CD4-positive, CD25-positive, alpha-beta regulatory T cell (primary cell): ENCODE results near the gene CPOX. TPM values are rescaled to one million over a fixed set of nuclear protein-coding genes. Genes with fewer than 3 reads are reported as not detected.

Source experiments
- ATAC-seq, 2 donors: fragments of 150-1000 bp; cut with Tn5 transposase; one replicate each; pipeline ENCODE4 v1.10.0; 2021; ENCODE audit warnings: low read depth in 2 of 2, moderate number of reproducible peaks in 2 of 2, moderate library complexity in 1 of 2
- DNase-seq, 3 donors: peaks; one replicate each; pipeline versions ENCODE4 v3.0.0 to v3.0.0-alpha.2; 2012 to 2022; ENCODE audit warnings: mixed read lengths in 1 of 3
- H3K27ac ChIP-seq: one replicate; pipeline ENCODE4 v1.7.0; 2013; ENCODE audit warnings: mild to moderate bottlenecking, low read length; ENCODE audit not compliant: insufficient read depth, poor library complexity, severe bottlenecking
- H3K27me3 ChIP-seq: one replicate; pipeline ENCODE4 v1.7.0; 2013; ENCODE audit warnings: low read length; ENCODE audit not compliant: control insufficient read depth, insufficient read depth
- H3K36me3 ChIP-seq: one replicate; pipeline ENCODE4 v1.7.0; 2013; ENCODE audit warnings: mild to moderate bottlenecking, low read length, moderate library complexity; ENCODE audit not compliant: control insufficient read depth, insufficient read depth
- H3K4me1 ChIP-seq: 2 replicates; pipeline ENCODE4 v1.7.0; 2013; ENCODE audit warnings: mild to moderate bottlenecking, low read length; ENCODE audit not compliant: insufficient read depth, control insufficient read depth, poor library complexity, severe bottlenecking
- H3K4me3 ChIP-seq: one replicate; pipeline ENCODE4 v1.7.0; 2013; ENCODE audit warnings: low read depth, mild to moderate bottlenecking, low read length, moderate library complexity
- H3K9me3 ChIP-seq, 2 experiments: 1 replicate in 1 of 2; 2 replicates in 1 of 2; pipeline ENCODE4 v1.7.0; 2013; ENCODE audit warnings: low read length in 2 of 2, mild to moderate bottlenecking in 1 of 2, moderate library complexity in 1 of 2; ENCODE audit not compliant: control insufficient read depth in 2 of 2
- H3K27ac Mint-ChIP-seq, 3 donors: one replicate each; pipeline ENCODE4 v1.8.0; 2020 to 2022; ENCODE audit warnings: mild to moderate bottlenecking in 3 of 3, mixed read lengths in 3 of 3, moderate library complexity in 2 of 3
- H3K27me3 Mint-ChIP-seq: one replicate; pipeline ENCODE4 v1.8.0; 2022; ENCODE audit warnings: mild to moderate bottlenecking, mixed read lengths
- H3K36me3 Mint-ChIP-seq: one replicate; pipeline ENCODE4 v1.8.0; 2020; ENCODE audit warnings: mixed read lengths
- H3K4me1 Mint-ChIP-seq, 4 donors: one replicate each; pipeline ENCODE4 v1.8.0; 2020 to 2022; ENCODE audit warnings: mixed read lengths in 4 of 4, mild to moderate bottlenecking in 1 of 4
- H3K4me3 Mint-ChIP-seq, 4 donors: one replicate each; pipeline ENCODE4 v1.8.0; 2020 to 2022; ENCODE audit warnings: mild to moderate bottlenecking in 4 of 4, mixed read lengths in 4 of 4, moderate library complexity in 3 of 4
- H3K9me3 Mint-ChIP-seq, 7 donors: one replicate each; pipeline ENCODE4 v1.8.0; 2020 to 2022; ENCODE audit warnings: mixed read lengths in 7 of 7, mild to moderate bottlenecking in 3 of 7, moderate library complexity in 2 of 7
- polyA plus RNA-seq, 4 donors: library from polyadenylated mRNA; unstranded; fragments of 300-500 nt; fragmentation: Illumina TruSeq; gene quantifications; one replicate each; pipeline ENCODE4 v1.2.3, GENCODE V29; 2021
- total RNA-seq: library from RNA; stranded (reverse); gene quantifications from one replicate; pipeline ENCODE4 v1.2.3, GENCODE V29; 2022

The CPOX gene
- total and polyA plus RNA-seq, 5 donors from 2014 or later, result 7.1 to 22.8 (median 7.2) TPM

DNA sequence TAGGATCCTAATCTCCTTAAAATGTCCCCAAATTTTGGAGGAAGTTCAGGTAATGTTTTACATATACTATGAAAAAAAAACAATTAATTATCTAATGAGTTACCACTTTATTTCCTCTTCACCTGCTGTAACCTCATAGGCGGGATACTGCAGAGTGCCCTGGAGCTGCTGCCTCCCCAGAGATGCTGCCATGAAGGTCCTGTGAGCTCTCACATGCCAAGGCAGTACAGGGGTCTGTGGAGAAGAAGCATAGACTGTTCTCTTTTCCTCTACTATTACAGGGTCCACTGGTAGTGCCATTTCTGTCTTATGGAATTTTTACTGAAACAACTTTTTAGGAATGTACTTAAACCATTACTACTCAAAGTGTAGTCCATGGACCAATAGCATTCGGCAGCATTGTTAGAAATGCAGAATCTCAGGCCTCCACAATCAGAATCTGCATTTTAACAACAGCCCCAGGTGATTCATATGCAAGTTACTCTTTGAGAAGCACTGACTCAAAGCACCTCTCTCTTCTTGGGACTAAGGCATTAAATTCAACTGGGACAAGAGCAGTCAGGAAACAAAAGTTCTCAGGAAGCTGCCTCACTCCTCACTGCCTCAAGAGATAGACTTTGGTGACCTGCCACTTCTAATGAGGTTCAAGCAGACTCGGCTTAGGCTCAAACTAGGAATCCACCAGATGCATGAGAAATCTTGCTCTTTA, 30.3 kb upstream of the CPOX start:
- ATAC-seq (no peak), DNase-seq (no peak)
- Histone ChIP-seq H3K9me3 (no peaks in the 10 kb centered on the region), H3K27me3 (no peaks in the 10 kb centered on the region), H3K36me3 (no peaks in the 10 kb centered on the region), H3K4me1 (no peaks in the 10 kb centered on the region), H3K27ac (no peak overlapping the region), H3K4me3 (no peak overlapping the region)
- Mint-ChIP-seq H3K4me3 (no peak overlapping the region), H3K27ac (no peak overlapping the region), H3K4me1 (no peaks in the 10 kb centered on the region), H3K9me3 (peaks cover 0 to 6% (median 0%) of the 10 kb centered on the region in 7 donors), H3K27me3 (peaks cover 7% of the 10 kb centered on the region), H3K36me3 (no peaks in the 10 kb centered on the region)

DNA sequence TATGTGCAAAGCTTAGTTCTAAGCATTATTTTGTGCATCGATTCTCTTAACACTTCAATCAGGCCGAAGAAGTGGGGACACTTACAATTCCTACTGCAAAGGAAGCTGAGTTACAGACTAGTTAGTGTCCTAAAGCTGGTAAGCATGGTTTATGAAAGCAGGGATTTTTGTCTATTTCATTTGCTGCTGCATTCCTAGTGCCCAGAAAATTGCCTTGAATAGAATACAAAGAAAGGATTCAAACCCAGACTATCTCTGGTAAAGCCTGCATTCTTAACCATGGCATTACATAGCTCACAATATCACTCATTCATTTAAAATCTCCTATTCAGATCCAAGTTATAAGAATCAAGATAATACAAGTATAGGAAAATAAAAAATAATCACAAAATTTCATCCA, 24.4 kb upstream of the CPOX start:
- Histone ChIP-seq H3K27me3 (peaks cover 10% of the 10 kb centered on the region), H3K4me1 (no peaks in the 10 kb centered on the region), H3K4me3 (no peak overlapping the region), H3K9me3 (no peaks in the 10 kb centered on the region), H3K36me3 (no peaks in the 10 kb centered on the region), H3K27ac (no peak overlapping the region)
- Mint-ChIP-seq H3K27me3 (peaks cover 17% of the 10 kb centered on the region), H3K9me3 (peaks cover 0 to 6% (median 0%) of the 10 kb centered on the region in 7 donors), H3K36me3 (no peaks in the 10 kb centered on the region), H3K4me3 (no peak overlapping the region), H3K27ac (no peak overlapping the region), H3K4me1 (no peaks in the 10 kb centered on the region)
- ATAC-seq (no peak), DNase-seq (no peak)

DNA sequence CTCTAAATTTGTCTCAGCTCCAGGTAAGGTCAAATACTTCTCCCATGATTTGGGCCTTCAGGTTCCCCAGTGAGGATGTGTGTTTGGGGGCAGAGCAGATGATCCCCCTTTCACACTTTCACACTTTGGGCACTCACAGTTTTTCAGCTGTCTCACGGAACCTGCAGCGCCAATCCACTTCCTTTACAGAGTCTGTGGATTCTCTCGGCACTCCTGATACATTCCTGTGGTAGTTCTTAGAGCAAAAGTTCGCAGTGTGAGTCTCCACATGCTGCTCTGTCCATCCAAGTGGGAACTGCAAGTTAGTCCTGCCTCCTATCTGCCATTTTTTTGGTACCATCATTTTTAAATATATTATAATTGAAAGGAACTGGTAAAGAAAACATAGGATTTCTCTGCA, 20.2 kb upstream of the CPOX start:
- H3K9me3 ChIP-seq, result no peaks in the 10 kb centered on the region
- peaks cover 12% of the 10 kb centered on the region for H3K27me3 ChIP-seq
- H3K27me3 Mint-ChIP-seq, result peaks cover 32% of the 10 kb centered on the region
- ATAC-seq (no peak), DNase-seq (no peak)
- H3K4me1 ChIP-seq, result no peaks in the 10 kb centered on the region
- no peaks in the 10 kb centered on the region for H3K4me1 Mint-ChIP-seq
- no peak overlapping the region for H3K27ac Mint-ChIP-seq
- H3K9me3 Mint-ChIP-seq, result peaks cover 0 to 17% (median 4%) of the 10 kb centered on the region in 7 donors
- no peaks in the 10 kb centered on the region for H3K36me3 Mint-ChIP-seq
- no peaks in the 10 kb centered on the region for H3K36me3 ChIP-seq
- H3K4me3 Mint-ChIP-seq, result no peak overlapping the region
- no peak overlapping the region for H3K4me3 ChIP-seq
- H3K27ac ChIP-seq, result no peak overlapping the region

DNA sequence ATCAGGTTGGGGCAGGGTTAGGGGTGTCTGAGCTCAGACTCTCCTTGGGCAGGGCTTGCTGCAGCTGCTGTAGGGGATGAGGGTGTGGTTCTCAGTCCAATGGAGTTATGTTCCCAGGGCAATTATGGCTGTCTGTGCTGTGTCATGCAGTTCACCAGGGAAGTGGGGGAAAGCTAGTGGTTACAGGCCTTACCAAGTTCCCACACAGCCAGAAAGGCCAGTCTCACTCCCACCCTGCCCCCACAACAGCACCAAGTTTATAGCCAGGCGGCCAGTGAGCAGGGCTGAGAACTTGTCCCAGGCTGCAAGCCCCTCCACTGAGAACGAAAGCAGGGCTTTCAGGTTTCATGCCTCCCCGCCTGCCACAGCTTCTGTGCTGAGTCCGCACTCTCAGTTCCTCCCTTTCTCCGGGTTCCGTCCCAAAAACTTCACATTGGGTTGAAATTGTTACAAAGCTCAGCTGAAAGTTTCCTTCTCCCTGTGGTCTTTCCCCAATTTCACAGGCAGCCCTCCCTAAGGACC, 19.6 kb upstream of the CPOX start:
- H3K9me3 Mint-ChIP-seq, result peaks cover 0 to 17% (median 4%) of the 10 kb centered on the region in 7 donors
- peaks cover 32% of the 10 kb centered on the region for H3K27me3 Mint-ChIP-seq
- DNase-seq (no peak), ATAC-seq (no peak)
- Histone ChIP-seq H3K27ac (no peak overlapping the region), H3K4me1 (no peaks in the 10 kb centered on the region), H3K27me3 (peaks cover 10% of the 10 kb centered on the region), H3K4me3 (no peak overlapping the region), H3K36me3 (no peaks in the 10 kb centered on the region), H3K9me3 (no peaks in the 10 kb centered on the region)
- no peaks in the 10 kb centered on the region for H3K36me3 Mint-ChIP-seq
- H3K4me3 Mint-ChIP-seq, result no peak overlapping the region
- H3K27ac Mint-ChIP-seq, result no peak overlapping the region
- H3K4me1 Mint-ChIP-seq, result no peaks in the 10 kb centered on the region

DNA sequence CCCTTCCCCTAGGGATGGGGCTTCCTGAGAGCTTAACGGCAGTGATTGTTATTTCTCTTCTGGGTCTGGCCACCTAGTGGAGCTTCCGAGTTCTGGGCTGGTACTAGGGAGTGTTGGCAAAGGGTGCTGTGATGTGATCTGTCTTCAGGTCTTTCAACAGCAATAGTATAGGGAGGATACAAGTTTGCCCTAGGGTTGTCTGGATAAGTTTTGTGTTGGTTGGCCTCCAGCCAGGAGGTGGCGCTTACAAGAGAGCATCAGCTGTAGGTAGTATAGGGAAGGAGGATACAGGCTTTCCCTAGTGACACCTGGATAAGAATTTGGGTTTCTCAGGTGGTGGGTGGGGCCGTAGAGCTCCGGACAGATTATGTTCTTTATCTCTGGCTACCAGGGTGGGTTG, 19.2 kb upstream of the CPOX start:
- H3K4me1 ChIP-seq, result no peaks in the 10 kb centered on the region
- ATAC-seq (no peak), DNase-seq (no peak)
- no peak overlapping the region for H3K4me3 Mint-ChIP-seq
- no peak overlapping the region for H3K27ac ChIP-seq
- peaks cover 0 to 17% (median 4%) of the 10 kb centered on the region in 7 donors for H3K9me3 Mint-ChIP-seq
- H3K27me3 Mint-ChIP-seq, result peaks cover 28% of the 10 kb centered on the region
- H3K4me3 ChIP-seq, result no peak overlapping the region
- H3K9me3 ChIP-seq, result no peaks in the 10 kb centered on the region
- no peaks in the 10 kb centered on the region for H3K36me3 ChIP-seq
- H3K4me1 Mint-ChIP-seq, result no peaks in the 10 kb centered on the region
- peaks cover 9% of the 10 kb centered on the region for H3K27me3 ChIP-seq
- no peaks in the 10 kb centered on the region for H3K36me3 Mint-ChIP-seq
- H3K27ac Mint-ChIP-seq, result no peak overlapping the region

DNA sequence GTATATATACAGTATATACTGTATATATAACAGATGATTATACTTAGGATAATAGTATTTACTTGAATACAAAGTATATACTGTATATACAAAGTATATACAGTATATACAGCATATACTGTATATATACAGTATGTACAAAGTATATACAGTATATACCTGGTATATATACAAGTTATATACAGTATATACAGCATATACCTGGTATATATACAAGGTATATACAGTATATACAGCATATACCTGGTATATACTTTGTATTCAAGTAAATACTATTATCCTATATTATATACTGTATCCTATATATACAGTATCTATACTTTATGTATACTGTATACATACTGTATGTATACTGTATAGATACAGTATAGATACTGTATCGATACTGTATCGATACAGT, 14.6 kb upstream of the CPOX start:
- Histone ChIP-seq H3K4me3 (no peak overlapping the region), H3K36me3 (no peaks in the 10 kb centered on the region), H3K9me3 (peaks cover 0 to 2% of the 10 kb centered on the region in 2 experiments), H3K27ac (no peak overlapping the region), H3K4me1 (no peaks in the 10 kb centered on the region), H3K27me3 (peaks cover 2% of the 10 kb centered on the region)
- Mint-ChIP-seq H3K9me3 (peaks cover 0 to 17% (median 4%) of the 10 kb centered on the region in 7 donors), H3K36me3 (no peaks in the 10 kb centered on the region), H3K4me1 (no peaks in the 10 kb centered on the region), H3K27me3 (peaks cover 56% of the 10 kb centered on the region), H3K4me3 (no peak overlapping the region), H3K27ac (no peak overlapping the region)
- ATAC-seq (no peak), DNase-seq (no peak)

DNA sequence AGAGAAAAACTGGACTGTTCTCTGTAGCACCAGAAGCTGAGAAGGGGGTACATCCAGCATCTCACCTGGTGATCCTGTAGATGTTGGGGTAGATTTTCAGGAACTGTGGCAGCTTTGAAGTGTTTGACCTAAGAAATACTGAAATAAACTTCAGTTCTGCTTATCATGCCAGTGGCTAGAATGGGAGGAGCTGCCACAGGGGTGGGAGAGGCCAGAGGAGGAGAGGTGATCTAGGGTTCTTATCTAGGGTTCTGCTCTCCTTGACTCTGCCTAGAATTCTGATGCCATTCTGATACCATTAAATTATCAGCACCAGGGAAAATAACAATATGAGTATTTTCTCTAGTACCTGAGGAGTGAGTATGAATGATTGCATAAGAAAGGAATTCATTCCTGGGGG, 10.2 kb upstream of the CPOX start:
- DNase-seq (no peak), ATAC-seq (no peak)
- peaks cover 0 to 2% of the 10 kb centered on the region in 2 experiments for H3K9me3 ChIP-seq
- H3K4me3 Mint-ChIP-seq, result no peak overlapping the region
- peaks cover 0 to 2% (median 0%) of the 10 kb centered on the region in 7 donors for H3K9me3 Mint-ChIP-seq
- H3K27ac Mint-ChIP-seq, result no peak overlapping the region
- H3K4me1 ChIP-seq, result no peaks in the 10 kb centered on the region
- H3K4me3 ChIP-seq, result no peak overlapping the region
- no peaks in the 10 kb centered on the region for H3K36me3 ChIP-seq
- H3K36me3 Mint-ChIP-seq, result no peaks in the 10 kb centered on the region
- peaks cover 44% of the 10 kb centered on the region for H3K27me3 Mint-ChIP-seq
- H3K27ac ChIP-seq, result no peak overlapping the region
- H3K27me3 ChIP-seq, result peaks cover 6% of the 10 kb centered on the region
- H3K4me1 Mint-ChIP-seq, result no peaks in the 10 kb centered on the region
